Hepatocyte (in vitro differentiated cells): ENCODE results near the gene KLHL17. TPM values are rescaled to one million over a fixed set of nuclear protein-coding genes. Genes with fewer than 3 reads are reported as not detected.
"Not testable (repeated sequence)": the region's sequence is repeated elsewhere in the genome, so short reads cannot be mapped to it uniquely, and the experiment has no call there.

Experiments used
- DNase-seq: peaks from one replicate; pipeline ENCODE4 v3.0.0-alpha.2; 2016; ENCODE audit warnings: low spot score
- H2AFZ ChIP-seq: fragments of 200-600 bp; sonication (generic); 2 replicates; pipeline ENCODE4 v1.6.0; 2016; ENCODE audit warnings: antibody characterized with exemption, mild to moderate bottlenecking
- H3K27ac ChIP-seq: fragments of 200-600 bp; sonication (generic); 2 replicates; pipeline ENCODE4 v1.5.1; 2016; ENCODE audit warnings: mild to moderate bottlenecking
- H3K27me3 ChIP-seq: fragments of 200-600 bp; sonication (generic); 2 replicates; pipeline ENCODE4 v1.6.1; 2016
- H3K36me3 ChIP-seq: fragments of 200-600 bp; sonication (generic); replicated peaks from 2 replicates; pipeline ENCODE4 v1.5.1; 2016; ENCODE audit warnings: low read depth; ENCODE audit not compliant: insufficient read depth
- H3K4me1 ChIP-seq: fragments of 200-600 bp; sonication (generic); 2 replicates; pipeline ENCODE4 v1.5.1; 2016; ENCODE audit warnings: mild to moderate bottlenecking, moderate library complexity; ENCODE audit not compliant: insufficient read depth
- H3K4me2 ChIP-seq: fragments of 200-600 bp; sonication (generic); 2 replicates; pipeline ENCODE4 v1.6.0; 2016
- H3K4me3 ChIP-seq: fragments of 200-600 bp; sonication (generic); 2 replicates; pipeline ENCODE4 v1.5.1; 2016; ENCODE audit warnings: mild to moderate bottlenecking
- H3K79me2 ChIP-seq: fragments of 200-600 bp; sonication (generic); 2 replicates; pipeline ENCODE4 v1.6.0; 2017; ENCODE audit warnings: mild to moderate bottlenecking
- H3K9me2 ChIP-seq: fragments of 200-600 bp; sonication (generic); replicated peaks from 2 replicates; pipeline ENCODE4 v1.6.0; 2017; ENCODE audit warnings: mild to moderate bottlenecking; ENCODE audit not compliant: insufficient read depth
- H3K9me3 ChIP-seq: fragments of 200-600 bp; sonication (generic); 2 replicates; pipeline ENCODE4 v1.5.1; 2016; ENCODE audit warnings: low read depth, mild to moderate bottlenecking
- H4K20me1 ChIP-seq: fragments of 200-600 bp; sonication (generic); 2 replicates; pipeline ENCODE4 v1.6.0; 2016; ENCODE audit warnings: mild to moderate bottlenecking; ENCODE audit not compliant: insufficient read depth, poor library complexity, severe bottlenecking
- CTCF ChIP-seq: fragments of 200-600 bp; sonication (generic); IDR thresholded peaks from 2 replicates; pipeline ENCODE4 v1.5.1; 2016; ENCODE audit warnings: antibody characterized with exemption, mild to moderate bottlenecking; ENCODE audit not compliant: poor library complexity
- EZH2 ChIP-seq: fragments of 200-600 bp; sonication (generic); IDR thresholded peaks from 2 replicates; pipeline ENCODE4 v1.6.1; 2016; ENCODE audit warnings: antibody characterized with exemption, mild to moderate bottlenecking, borderline replicate concordance
- EZH2phosphoT487 ChIP-seq: fragments of 200-600 bp; sonication (generic); IDR thresholded peaks from one replicate; pipeline ENCODE4 v1.6.1; 2018; ENCODE audit warnings: antibody characterized with exemption, mild to moderate bottlenecking, low read depth, moderate library complexity; ENCODE audit not compliant: unreplicated experiment, severe bottlenecking
- WGBS: methylation state at CpG from one replicate; pipeline ENCODE4 v1.1.6; 2016; ENCODE audit warnings: low lambda C conversion rate; ENCODE audit errors: missing lambda C conversion rate; 5-methylcytosine and 5-hydroxymethylcytosine counted together
- polyA plus RNA-seq: library from polyadenylated mRNA; unstranded; fragments of >200 nt; fragmentation: Nextera tagmentation; extraction: Ambion mirVana; gene quantifications from 2 replicates; pipeline ENCODE4 v1.2.1, GENCODE V29; 2016
- total RNA-seq: library from RNA; depleted of rRNA; stranded (reverse); fragments of >200 nt; gene quantifications from 2 replicates; pipeline ENCODE4 v1.2.3, GENCODE V29; 2014

The KLHL17 gene
- total and polyA plus RNA-seq, 2 experiments from 2014 or later = 13.8 to 25.0 TPM

- no peak overlapping the region for H3K27ac ChIP-seq
- H3K79me2 ChIP-seq = no peaks in the 10 kb centered on the region
- H2AFZ ChIP-seq = no peak overlapping the region
- no peaks in the 10 kb centered on the region for H3K4me1 ChIP-seq
- H3K36me3 ChIP-seq = no peaks in the 10 kb centered on the region
- H3K9me2 ChIP-seq = no peaks in the 10 kb centered on the region
- H3K9me3 ChIP-seq = no peaks in the 10 kb centered on the region
- TF ChIP-seq CTCF (no peak), EZH2phosphoT487 (no peak), EZH2 (no peak)
- no peak overlapping the region for H3K4me2 ChIP-seq
- WGBS = 97% methylated on average over 10 of the region's 10 CpGs
- H4K20me1 ChIP-seq = no peaks in the 10 kb centered on the region
- no peak overlapping the region for H3K4me3 ChIP-seq
- H3K27me3 ChIP-seq = peaks cover 6% of the 10 kb centered on the region
- DNase-seq = no peak
Observed at GRCh38 chr1:991895-992294, 31.5 kb downstream of the KLHL17 start.

GRCh38 chr1:992362-992761, 32.0 kb downstream of the KLHL17 start:
- Histone ChIP-seq H3K9me3 (no peaks in the 10 kb centered on the region), H2AFZ (no peak overlapping the region), H3K27ac (no peak overlapping the region), H3K4me3 (no peak overlapping the region), H3K4me1 (no peaks in the 10 kb centered on the region), H3K79me2 (no peaks in the 10 kb centered on the region), H3K27me3 (peaks cover 10% of the 10 kb centered on the region), H3K36me3 (no peaks in the 10 kb centered on the region), H3K9me2 (no peaks in the 10 kb centered on the region), H4K20me1 (no peaks in the 10 kb centered on the region), H3K4me2 (no peak overlapping the region)
- TF ChIP-seq EZH2phosphoT487 = no peak
- no peak for TF ChIP-seq CTCF
- WGBS = 91% methylated on average over 7 of the region's 7 CpGs
- no peak for DNase-seq

- peak; percentile 8 for DNase-seq
- Histone ChIP-seq H3K4me1 (peaks cover 3% of the 10 kb centered on the region), H3K4me2 (no peak overlapping the region), H2AFZ (no peak overlapping the region), H3K4me3 (no peak overlapping the region), H3K9me2 (no peaks in the 10 kb centered on the region), H3K9me3 (no peaks in the 10 kb centered on the region), H4K20me1 (no peaks in the 10 kb centered on the region), H3K27ac (no peak overlapping the region), H3K36me3 (no peaks in the 10 kb centered on the region), H3K79me2 (no peaks in the 10 kb centered on the region), H3K27me3 (peaks cover 21% of the 10 kb centered on the region)
- no peak for TF ChIP-seq EZH2
- no peak for TF ChIP-seq EZH2phosphoT487
- no peak for TF ChIP-seq CTCF
- 82% methylated on average over 15 of the region's 15 CpGs for WGBS
Observed at GRCh38 chr1:993379-993995, 33.1 kb downstream of the KLHL17 start.

- 92% methylated on average over 6 of the region's 6 CpGs for WGBS
- not testable (repeated sequence) for H4K20me1 ChIP-seq, H3K4me3 ChIP-seq, H3K4me1 ChIP-seq, H3K9me3 ChIP-seq, H3K36me3 ChIP-seq, DNase-seq, H3K79me2 ChIP-seq, H3K9me2 ChIP-seq, H3K27ac ChIP-seq, H2AFZ ChIP-seq, H3K4me2 ChIP-seq
- H3K27me3 ChIP-seq = peaks cover 19% of the 10 kb centered on the region
Observed at GRCh38 chr1:994546-994945, 34.2 kb downstream of the KLHL17 start.
